GM12872 (cell line): Measurements from ENCODE around the gene TMEM45A.

Source experiments
- TF ChIP-seq, protein P1 (sequence below): IDR thresholded peaks from 3 replicates; pipeline ENCODE4 v1.5.1; 2011; ENCODE audit warnings: low read depth, mild to moderate bottlenecking, low read length, moderate library complexity; ENCODE audit not compliant: insufficient read depth

The TMEM45A gene

DNA sequence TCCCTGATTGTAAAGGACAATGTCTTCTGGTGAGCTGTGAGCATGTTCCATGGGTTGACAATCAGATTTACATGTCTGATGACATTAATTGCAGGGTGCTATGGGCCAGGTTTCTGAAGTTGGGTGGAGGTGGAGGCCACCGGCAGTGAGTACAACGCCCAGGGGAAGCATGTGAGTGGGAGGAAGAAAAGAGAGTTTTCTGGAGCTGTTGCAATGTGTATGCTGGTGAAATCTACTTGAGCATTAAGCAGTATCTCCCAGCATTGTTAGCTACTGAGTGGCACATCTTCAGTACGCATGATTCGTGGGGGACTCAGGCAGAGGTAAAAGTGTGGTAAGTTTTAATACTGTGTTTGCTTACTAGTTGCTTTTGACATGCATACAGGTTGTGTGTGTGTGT is 26.6 kb downstream of the TMEM45A start:
- TF ChIP-seq, protein P1, sequence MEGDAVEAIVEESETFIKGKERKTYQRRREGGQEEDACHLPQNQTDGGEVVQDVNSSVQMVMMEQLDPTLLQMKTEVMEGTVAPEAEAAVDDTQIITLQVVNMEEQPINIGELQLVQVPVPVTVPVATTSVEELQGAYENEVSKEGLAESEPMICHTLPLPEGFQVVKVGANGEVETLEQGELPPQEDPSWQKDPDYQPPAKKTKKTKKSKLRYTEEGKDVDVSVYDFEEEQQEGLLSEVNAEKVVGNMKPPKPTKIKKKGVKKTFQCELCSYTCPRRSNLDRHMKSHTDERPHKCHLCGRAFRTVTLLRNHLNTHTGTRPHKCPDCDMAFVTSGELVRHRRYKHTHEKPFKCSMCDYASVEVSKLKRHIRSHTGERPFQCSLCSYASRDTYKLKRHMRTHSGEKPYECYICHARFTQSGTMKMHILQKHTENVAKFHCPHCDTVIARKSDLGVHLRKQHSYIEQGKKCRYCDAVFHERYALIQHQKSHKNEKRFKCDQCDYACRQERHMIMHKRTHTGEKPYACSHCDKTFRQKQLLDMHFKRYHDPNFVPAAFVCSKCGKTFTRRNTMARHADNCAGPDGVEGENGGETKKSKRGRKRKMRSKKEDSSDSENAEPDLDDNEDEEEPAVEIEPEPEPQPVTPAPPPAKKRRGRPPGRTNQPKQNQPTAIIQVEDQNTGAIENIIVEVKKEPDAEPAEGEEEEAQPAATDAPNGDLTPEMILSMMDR: no peak

DNA sequence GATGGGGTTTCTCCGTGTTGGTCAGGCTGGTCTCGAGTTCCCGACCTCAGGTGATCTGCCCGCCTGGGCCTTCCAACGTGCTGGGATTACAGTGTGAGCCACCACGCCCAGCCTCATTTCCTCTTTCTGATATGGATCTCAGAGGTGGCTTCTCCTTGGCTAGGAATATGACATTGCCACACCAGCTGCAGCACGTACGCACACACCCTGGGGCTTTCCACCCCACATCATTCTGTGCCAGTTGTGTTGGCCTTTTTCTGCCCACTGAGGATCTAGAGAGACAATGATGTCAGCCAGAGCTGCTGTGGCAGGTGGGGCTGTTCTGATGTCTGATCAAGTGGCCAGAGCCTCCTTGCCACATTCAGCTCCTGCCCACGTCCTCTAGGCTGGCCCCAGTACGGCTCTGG is 29.0 kb downstream of the TMEM45A start:
- TF ChIP-seq, protein P1: no peak

DNA sequence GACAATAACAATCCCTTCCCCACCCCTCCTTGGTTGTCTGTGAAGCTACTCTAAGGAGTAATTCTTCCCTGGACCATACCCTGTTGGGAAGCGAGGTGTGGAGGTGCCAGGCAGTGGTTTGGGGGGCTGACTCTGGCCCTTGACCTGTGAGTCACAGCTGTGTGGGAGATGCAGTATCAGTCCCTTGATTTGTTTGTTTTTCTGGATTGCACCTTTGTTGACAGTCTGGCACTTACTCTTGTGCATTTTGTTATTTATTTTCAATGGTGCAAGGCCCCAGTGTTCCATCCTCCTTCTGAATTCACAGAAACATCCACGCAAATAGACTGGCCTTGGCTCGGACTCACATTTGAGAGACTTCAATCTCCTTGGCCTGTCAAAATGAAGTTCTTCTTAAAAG is 29.7 kb downstream of the TMEM45A start:
- TF ChIP-seq, protein P1: no peak

DNA sequence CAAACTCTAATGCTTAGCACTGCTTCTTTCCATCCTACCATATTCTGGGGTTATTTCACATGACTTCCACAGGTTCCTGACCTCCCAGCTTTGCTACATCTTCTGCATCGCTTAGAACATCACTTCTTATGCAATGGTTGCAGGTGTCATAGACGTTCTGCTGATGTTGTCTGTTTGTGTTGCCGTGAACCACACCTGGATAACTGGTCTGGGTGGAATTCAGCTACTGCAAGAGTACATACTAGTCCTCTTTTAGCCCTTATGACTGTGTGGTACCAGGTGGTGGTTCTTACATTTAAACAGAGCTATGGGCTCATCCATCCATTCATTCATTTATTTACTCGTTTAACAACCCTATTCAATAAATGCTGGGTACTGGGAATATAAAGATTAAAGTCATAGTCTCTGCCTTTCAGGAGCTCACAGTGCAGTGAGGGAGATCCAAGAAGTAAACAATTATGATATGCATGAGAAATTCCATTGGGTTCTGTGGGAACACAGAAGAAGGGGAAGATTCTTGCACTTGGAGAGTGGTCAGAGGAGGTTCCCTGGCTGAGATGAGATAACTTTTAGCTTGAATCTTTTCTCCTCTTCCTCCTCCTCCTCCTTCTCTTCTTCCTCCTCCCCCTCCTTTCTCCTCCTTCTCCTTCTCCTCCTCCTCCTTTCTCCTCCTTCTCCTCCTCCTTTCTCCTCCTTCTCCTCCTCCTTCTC is 30.8 kb downstream of the TMEM45A start:
- TF ChIP-seq, protein P1: no peak

DNA sequence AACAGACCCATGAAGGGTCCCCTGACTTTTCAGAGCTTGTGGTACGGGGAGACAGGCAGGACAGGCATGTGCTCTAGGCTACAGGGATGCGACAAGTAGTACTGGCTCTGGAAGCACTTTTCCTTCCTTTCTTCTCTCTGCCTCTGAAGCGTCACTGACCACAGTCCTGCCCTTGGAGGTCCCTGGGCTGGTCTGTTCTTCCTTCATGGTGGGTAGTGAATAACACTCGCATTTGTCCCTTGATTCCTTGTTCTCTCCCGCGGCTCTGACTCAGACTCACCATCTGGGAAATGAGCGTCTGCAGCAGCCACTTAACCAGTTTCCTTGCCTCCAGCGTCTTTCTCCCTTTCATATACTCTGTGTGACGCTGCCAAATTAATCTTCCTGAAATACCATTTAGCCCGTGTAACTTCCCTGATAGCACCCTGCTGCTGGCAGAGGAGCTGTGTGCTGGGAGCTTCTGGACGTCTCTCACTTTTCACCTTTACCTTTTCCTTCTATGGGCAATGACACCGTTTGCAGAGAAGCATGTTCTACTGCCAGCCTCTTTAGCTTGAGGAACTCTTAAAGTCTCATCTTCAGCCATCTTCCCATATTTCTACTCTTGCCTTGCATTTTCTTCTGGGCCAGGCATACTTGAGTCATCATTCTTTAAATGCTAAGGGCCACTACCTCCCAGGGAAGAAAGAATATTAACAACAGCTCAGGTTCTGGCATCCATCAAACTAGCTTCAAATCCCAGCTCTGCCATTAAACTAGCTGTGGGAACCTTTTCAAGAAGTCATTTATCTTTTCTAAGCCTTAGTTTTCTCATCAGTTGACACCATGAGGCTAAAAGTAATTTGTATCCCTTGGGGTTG is 33.6 kb downstream of the TMEM45A start:
- TF ChIP-seq, protein P1: no peak

DNA sequence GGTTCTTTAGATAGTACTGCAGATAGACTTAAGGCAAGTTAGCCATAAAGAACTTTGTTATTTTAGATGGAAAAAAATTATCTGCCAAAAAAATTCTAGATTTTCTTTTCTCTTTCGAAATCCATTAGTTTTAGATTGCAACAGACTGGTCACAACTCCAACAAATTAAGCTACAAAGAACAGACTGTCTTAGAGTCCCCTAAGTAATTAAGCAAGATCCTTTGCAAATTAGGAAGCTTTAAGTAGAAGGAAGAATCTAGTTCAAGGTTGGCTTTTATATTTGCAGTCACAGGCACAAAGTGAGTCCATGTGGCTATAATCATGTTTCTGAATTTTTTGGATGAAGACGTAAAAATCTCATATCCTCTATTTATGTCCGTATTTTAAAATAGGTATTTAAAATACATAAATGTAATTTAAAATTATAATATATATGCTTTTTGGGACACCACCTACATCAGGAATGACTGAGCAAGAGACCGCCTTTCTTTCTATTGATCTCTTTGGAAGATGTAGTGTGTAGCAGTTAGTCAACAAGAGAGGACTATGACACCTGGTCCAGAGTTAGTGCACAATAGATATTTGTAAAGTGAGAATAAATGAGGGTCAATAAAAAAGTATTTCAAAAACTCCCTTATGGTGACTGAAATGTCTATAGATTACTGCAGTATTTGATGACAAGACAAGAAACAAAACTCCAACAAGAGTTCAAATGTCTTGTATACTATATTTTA is 34.4 kb downstream of the TMEM45A start:
- TF ChIP-seq, protein P1: no peak

DNA sequence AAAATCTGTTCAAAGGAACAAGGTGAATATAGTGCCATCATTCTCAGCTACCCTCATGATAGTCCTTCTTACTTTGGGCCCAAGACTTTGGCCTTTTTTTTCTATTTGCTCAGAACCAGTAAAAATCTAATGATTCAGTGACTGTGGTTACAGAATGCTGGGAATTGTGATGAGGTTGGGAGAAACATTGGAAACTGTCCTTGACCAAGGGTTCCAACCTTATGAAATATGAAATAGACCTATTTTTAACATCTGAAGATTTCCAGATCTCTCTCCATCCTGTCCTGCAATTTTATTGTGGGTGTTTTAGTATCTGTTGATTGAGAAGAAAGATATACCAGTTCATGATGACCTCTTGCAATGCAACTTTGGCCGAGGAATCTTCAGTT is 34.9 kb downstream of the TMEM45A start:
- TF ChIP-seq, protein P1: no peak
